Mesothelial cell of epicardium (in vitro differentiated cells): ENCODE measurements around the gene ZNF770. TPM values are rescaled to one million over a fixed set of nuclear protein-coding genes. Genes with fewer than 3 reads are reported as not detected.
"Not testable (repeated sequence)": the region's sequence is repeated elsewhere in the genome, so short reads cannot be mapped to it uniquely, and the experiment has no call there.

ENCODE experiments used
- DNase-seq, 2 experiments: peaks; one replicate each; pipeline ENCODE4 v3.0.0; 2021; ENCODE audit warnings: low spot score in 2 of 2; ENCODE audit not compliant: unreplicated experiment in 2 of 2
- H3K27ac Mint-ChIP-seq: 2 replicates; pipeline ENCODE4 v1.8.0; 2021; ENCODE audit warnings: mixed read lengths
- H3K27me3 Mint-ChIP-seq: 2 replicates; pipeline ENCODE4 v1.8.0; 2021; ENCODE audit warnings: low read depth, mixed read lengths
- H3K36me3 Mint-ChIP-seq: 2 replicates; pipeline ENCODE4 v1.8.0; 2021; ENCODE audit warnings: mixed read lengths
- H3K4me1 Mint-ChIP-seq: 2 replicates; pipeline ENCODE4 v1.8.0; 2021; ENCODE audit warnings: mixed read lengths
- H3K4me3 Mint-ChIP-seq: 2 replicates; pipeline ENCODE4 v1.8.0; 2021; ENCODE audit warnings: mild to moderate bottlenecking, moderate library complexity, mixed read lengths
- H3K9me3 Mint-ChIP-seq: 2 replicates; pipeline ENCODE4 v1.8.0; 2021; ENCODE audit warnings: mixed read lengths
- total RNA-seq: library from RNA; stranded (reverse); gene quantifications from 3 replicates; pipeline ENCODE4 v1.2.1, GENCODE V29; 2021
- TF ChIP-seq, protein P1 (sequence below): fragments of 200-600 bp; sonication (generic); IDR thresholded peaks from one replicate; pipeline ENCODE4 v1.5.0; 2021; ENCODE audit warnings: antibody characterized with exemption; ENCODE audit not compliant: unreplicated experiment

ZNF770 gene
- total RNA-seq, 1 donor from 2014 or later: 76.3 TPM

DNA sequence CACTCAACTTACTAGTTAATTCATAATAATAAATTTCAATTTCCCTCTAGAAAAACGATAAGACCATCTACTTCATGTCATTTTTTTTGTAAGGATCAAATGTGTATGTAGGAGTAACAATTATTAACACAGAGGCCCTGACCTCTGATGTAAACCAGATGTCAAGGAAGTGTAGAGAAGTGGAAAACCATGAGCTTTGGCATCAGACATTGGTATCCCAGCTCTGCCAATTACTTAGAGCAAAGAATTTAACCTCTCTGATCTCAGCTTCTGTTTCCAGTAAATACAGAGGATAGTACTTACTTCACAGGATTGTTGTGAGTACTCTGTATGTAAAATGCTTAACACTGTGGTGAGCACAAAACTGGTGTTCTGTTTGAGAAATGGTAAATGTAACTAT, 36.1 kb downstream of the ZNF770 start:
- no peak for DNase-seq
- Mint-ChIP-seq H3K27ac (peak overlapping the region; percentile 56), H3K36me3 (peaks cover 41% of the 10 kb centered on the region), H3K9me3 (peaks cover 8% of the 10 kb centered on the region), H3K4me1 (peaks cover 13% of the 10 kb centered on the region), H3K4me3 (no peak overlapping the region), H3K27me3 (no peaks in the 10 kb centered on the region)
- TF ChIP-seq, protein P1, sequence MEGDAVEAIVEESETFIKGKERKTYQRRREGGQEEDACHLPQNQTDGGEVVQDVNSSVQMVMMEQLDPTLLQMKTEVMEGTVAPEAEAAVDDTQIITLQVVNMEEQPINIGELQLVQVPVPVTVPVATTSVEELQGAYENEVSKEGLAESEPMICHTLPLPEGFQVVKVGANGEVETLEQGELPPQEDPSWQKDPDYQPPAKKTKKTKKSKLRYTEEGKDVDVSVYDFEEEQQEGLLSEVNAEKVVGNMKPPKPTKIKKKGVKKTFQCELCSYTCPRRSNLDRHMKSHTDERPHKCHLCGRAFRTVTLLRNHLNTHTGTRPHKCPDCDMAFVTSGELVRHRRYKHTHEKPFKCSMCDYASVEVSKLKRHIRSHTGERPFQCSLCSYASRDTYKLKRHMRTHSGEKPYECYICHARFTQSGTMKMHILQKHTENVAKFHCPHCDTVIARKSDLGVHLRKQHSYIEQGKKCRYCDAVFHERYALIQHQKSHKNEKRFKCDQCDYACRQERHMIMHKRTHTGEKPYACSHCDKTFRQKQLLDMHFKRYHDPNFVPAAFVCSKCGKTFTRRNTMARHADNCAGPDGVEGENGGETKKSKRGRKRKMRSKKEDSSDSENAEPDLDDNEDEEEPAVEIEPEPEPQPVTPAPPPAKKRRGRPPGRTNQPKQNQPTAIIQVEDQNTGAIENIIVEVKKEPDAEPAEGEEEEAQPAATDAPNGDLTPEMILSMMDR: no peak

DNA sequence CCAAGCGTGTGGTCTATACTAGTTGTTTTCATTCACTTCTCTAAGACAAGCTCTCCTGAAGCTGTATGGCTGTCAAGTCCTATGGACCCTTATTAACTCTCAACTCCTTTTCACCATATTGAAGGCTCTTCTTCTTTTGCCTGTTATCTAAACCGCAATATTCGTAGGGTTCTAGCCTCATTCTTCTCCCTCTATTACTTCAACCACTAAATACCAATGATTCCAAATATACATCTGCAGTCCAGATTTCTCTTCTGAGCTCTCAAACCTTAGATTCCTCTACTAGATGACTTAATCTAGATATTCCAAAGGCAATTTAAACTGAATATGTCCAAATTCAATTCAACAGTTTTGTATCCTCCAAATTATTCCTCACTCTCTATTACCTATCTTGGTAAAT, 43.2 kb downstream of the ZNF770 start:
- Mint-ChIP-seq H3K4me3 (no peak overlapping the region), H3K27ac (no peak overlapping the region), H3K27me3 (no peaks in the 10 kb centered on the region), H3K9me3 (no peaks in the 10 kb centered on the region), H3K36me3 (peaks cover 26% of the 10 kb centered on the region), H3K4me1 (no peaks in the 10 kb centered on the region)
- TF ChIP-seq, protein P1: no peak
- DNase-seq: no peak

DNA sequence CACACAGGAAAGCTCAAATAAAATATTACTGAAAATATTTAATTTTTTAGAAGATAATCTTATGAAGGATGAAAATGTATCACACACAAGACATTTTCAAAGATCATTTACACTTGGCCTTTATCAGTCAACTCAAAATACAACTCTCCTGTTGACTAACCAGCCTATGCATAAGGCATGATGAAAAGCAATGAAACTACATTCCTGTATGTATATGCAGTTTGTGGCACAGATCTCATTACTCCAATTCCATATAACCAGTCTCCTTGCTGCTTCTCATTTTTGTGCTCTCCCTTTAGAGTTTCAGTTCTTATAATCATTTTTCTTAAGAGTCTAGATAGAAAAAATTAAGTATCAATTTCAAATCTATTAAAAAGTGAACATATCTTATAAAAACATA, 44.4 kb downstream of the ZNF770 start:
- peaks cover 27% of the 10 kb centered on the region for H3K36me3 Mint-ChIP-seq
- no peaks in the 10 kb centered on the region for H3K9me3 Mint-ChIP-seq
- H3K27ac Mint-ChIP-seq: no peak overlapping the region
- no peaks in the 10 kb centered on the region for H3K27me3 Mint-ChIP-seq
- TF ChIP-seq, protein P1: no peak
- no peaks in the 10 kb centered on the region for H3K4me1 Mint-ChIP-seq
- DNase-seq: no peak
- H3K4me3 Mint-ChIP-seq: no peak overlapping the region

DNA sequence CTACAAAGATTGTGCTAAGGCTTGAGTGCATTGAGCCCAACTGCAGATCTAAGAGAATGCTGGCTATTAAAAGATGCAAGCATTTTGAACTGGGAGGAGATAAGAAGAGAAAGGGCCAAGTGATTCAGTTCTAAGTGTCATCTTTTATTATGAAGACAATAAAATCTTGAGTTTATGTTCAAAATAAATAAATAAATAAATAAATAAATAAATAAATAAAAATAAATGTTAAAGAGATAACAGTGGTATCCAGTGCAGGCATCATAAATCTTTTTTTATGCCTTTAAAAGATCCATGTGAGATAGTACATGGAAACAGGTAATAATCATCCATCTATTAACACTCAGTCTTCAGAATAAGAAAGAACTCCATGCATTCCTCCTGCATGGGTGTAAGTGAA, 44.8 kb downstream of the ZNF770 start:
- not testable (repeated sequence) for DNase-seq, H3K27ac Mint-ChIP-seq, H3K4me1 Mint-ChIP-seq, H3K9me3 Mint-ChIP-seq, H3K4me3 Mint-ChIP-seq, H3K27me3 Mint-ChIP-seq
- peaks cover 26% of the 10 kb centered on the region for H3K36me3 Mint-ChIP-seq

DNA sequence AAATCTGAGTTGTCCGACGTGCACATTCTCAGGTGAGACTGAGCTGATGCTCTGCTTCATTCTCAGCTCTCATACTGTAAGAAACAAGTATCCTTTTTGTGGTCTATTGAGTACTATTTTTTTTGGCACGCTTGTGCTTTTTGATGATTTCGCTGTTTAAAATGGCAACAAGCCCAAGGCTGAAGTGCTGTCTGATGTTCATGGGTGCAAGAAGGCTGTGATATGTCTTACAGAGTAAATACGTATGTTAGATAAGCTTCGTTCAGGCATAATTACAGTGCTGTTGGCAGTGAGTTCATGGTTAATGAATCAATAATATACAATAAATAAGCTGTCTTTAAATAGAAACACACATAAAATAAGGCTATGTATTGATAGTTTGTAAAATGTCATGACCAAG, 45.7 kb downstream of the ZNF770 start:
- DNase-seq: no peak
- peaks cover 23% of the 10 kb centered on the region for H3K36me3 Mint-ChIP-seq
- TF ChIP-seq, protein P1: no peak
- no peak overlapping the region for H3K27ac Mint-ChIP-seq
- no peaks in the 10 kb centered on the region for H3K9me3 Mint-ChIP-seq
- no peak overlapping the region for H3K4me3 Mint-ChIP-seq
- no peaks in the 10 kb centered on the region for H3K27me3 Mint-ChIP-seq
- no peaks in the 10 kb centered on the region for H3K4me1 Mint-ChIP-seq

DNA sequence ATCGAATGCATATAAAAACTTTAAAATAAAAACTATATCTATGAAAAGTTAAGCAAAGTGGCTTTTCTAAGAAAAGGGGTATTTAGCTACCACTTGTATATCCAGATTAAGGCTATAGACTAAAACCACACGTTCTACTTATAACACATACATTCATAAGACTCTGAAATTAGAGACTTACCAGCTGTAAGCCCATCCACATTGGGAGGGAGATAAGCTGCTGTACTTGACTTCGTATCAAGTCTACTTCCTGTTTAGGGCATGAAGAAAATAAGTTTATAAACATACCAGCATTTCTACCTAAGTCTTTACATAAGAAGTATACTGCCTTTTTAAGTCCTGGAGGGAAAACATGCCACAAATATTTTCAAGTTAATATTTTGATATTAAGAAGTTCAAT, 46.3 kb downstream of the ZNF770 start:
- Mint-ChIP-seq H3K36me3 (peaks cover 23% of the 10 kb centered on the region), H3K27ac (no peak overlapping the region), H3K4me3 (no peak overlapping the region), H3K27me3 (no peaks in the 10 kb centered on the region), H3K4me1 (no peaks in the 10 kb centered on the region), H3K9me3 (no peaks in the 10 kb centered on the region)
- TF ChIP-seq, protein P1: no peak
- DNase-seq: no peak
